OCI-LY1 (cell line): ENCODE results near the gene BCAN.

Experiments
- H2AFZ ChIP-seq: fragments of 200-600 bp; sonication (generic), shearing (Covaris generic); 2 replicates; pipeline ENCODE4 v1.6.0; 2014; ENCODE audit warnings: antibody characterized with exemption, mild to moderate bottlenecking, low read length
- H3F3A ChIP-seq: fragments of 200-600 bp; sonication (generic), shearing (Covaris generic); 2 replicates; pipeline ENCODE4 v1.6.0; 2014; ENCODE audit warnings: mild to moderate bottlenecking, antibody characterized with exemption, low read length, moderate library complexity; ENCODE audit not compliant: insufficient read depth
- H3K27ac ChIP-seq: fragments of 200-600 bp; sonication (generic); 2 replicates; pipeline ENCODE4 v1.5.1; 2014; ENCODE audit warnings: low read length, mixed run types, mild to moderate bottlenecking, low read depth; ENCODE audit not compliant: poor library complexity, severe bottlenecking
- H3K27me3 ChIP-seq: fragments of 200-600 bp; sonication (generic); 2 replicates; pipeline ENCODE4 v1.6.0; 2014; ENCODE audit warnings: antibody characterized with exemption, mild to moderate bottlenecking, low read length, moderate library complexity; ENCODE audit not compliant: insufficient read depth
- H3K36me3 ChIP-seq: fragments of 200-600 bp; sonication (generic); 2 replicates; pipeline ENCODE4 v1.6.1; 2014; ENCODE audit warnings: mild to moderate bottlenecking, antibody characterized with exemption, low read length, moderate library complexity, mixed read lengths; ENCODE audit not compliant: insufficient read depth
- H3K4me1 ChIP-seq: fragments of 200-600 bp; sonication (generic); 2 replicates; pipeline ENCODE4 v1.5.1; 2014; ENCODE audit warnings: mild to moderate bottlenecking, low read length, moderate library complexity; ENCODE audit not compliant: insufficient read depth, severe bottlenecking
- H3K4me2 ChIP-seq: fragments of 200-600 bp; sonication (generic), shearing (Covaris generic); 2 replicates; pipeline ENCODE4 v1.6.1; 2014; ENCODE audit warnings: low read length
- H3K4me3 ChIP-seq: fragments of 200-600 bp; sonication (generic); 2 replicates; pipeline ENCODE4 v1.5.1; 2014; ENCODE audit warnings: low read length, low read depth, mild to moderate bottlenecking, mixed read lengths; ENCODE audit not compliant: poor library complexity, severe bottlenecking
- H3K79me2 ChIP-seq: fragments of 200-600 bp; shearing (Covaris generic); 2 replicates; pipeline ENCODE4 v1.6.1; 2016; ENCODE audit warnings: mixed run types, low read length, mixed read lengths; ENCODE audit not compliant: insufficient read depth
- H3K9ac ChIP-seq: fragments of 200-600 bp; sonication (generic), shearing (Covaris generic); 2 replicates; pipeline ENCODE4 v1.6.1; 2014; ENCODE audit warnings: mild to moderate bottlenecking, low read length, mixed read lengths
- H3K9me2 ChIP-seq: fragments of 200-600 bp; sonication (generic), shearing (Covaris generic); 2 replicates; pipeline ENCODE4 v1.6.1; 2014; ENCODE audit warnings: low read depth, mild to moderate bottlenecking, low read length, mixed read lengths
- H3K9me3 ChIP-seq: fragments of 200-600 bp; shearing (Covaris generic); 2 replicates; pipeline ENCODE4 v1.6.1; 2014; ENCODE audit warnings: low read length, mixed read lengths
- H4K20me1 ChIP-seq: fragments of 200-600 bp; sonication (generic), shearing (Covaris generic); 2 replicates; pipeline ENCODE4 v1.6.0; 2016; ENCODE audit warnings: mild to moderate bottlenecking, low read length; ENCODE audit not compliant: insufficient read depth
- EZH2 ChIP-seq: fragments of 200-600 bp; sonication (generic), shearing (Covaris generic); IDR thresholded peaks from 2 replicates; pipeline ENCODE4 v1.8.0; 2017; ENCODE audit warnings: borderline replicate concordance, mixed run types, mild to moderate bottlenecking, antibody characterized with exemption, low read length, moderate library complexity, mixed read lengths
- TF ChIP-seq, protein P1 (sequence below): fragments of 200-600 bp; sonication (generic), shearing (Covaris generic); IDR thresholded peaks from 2 replicates; pipeline ENCODE4 v1.5.1; 2017; ENCODE audit warnings: mild to moderate bottlenecking, antibody characterized with exemption, low read length, moderate library complexity, mixed read lengths

Gene BCAN

GRCh38 chr1:156669794-156670193 is 27.9 kb downstream of the BCAN start:
- H2AFZ ChIP-seq, result no peak overlapping the region
- H3K4me3 ChIP-seq, result no peak overlapping the region
- no peaks in the 10 kb centered on the region for H4K20me1 ChIP-seq
- no peaks in the 10 kb centered on the region for H3K4me1 ChIP-seq
- peaks cover 9% of the 10 kb centered on the region; the same call in 1 of the 2 replicates for H3K27me3 ChIP-seq
- no peaks in the 10 kb centered on the region for H3K79me2 ChIP-seq
- H3K4me2 ChIP-seq, result no peak overlapping the region
- no peaks in the 10 kb centered on the region for H3K9me3 ChIP-seq
- H3K36me3 ChIP-seq, result no peaks in the 10 kb centered on the region
- H3K27ac ChIP-seq, result no peak overlapping the region
- H3K9me2 ChIP-seq, result no peaks in the 10 kb centered on the region
- no peak overlapping the region for H3K9ac ChIP-seq
- TF ChIP-seq, protein P1, sequence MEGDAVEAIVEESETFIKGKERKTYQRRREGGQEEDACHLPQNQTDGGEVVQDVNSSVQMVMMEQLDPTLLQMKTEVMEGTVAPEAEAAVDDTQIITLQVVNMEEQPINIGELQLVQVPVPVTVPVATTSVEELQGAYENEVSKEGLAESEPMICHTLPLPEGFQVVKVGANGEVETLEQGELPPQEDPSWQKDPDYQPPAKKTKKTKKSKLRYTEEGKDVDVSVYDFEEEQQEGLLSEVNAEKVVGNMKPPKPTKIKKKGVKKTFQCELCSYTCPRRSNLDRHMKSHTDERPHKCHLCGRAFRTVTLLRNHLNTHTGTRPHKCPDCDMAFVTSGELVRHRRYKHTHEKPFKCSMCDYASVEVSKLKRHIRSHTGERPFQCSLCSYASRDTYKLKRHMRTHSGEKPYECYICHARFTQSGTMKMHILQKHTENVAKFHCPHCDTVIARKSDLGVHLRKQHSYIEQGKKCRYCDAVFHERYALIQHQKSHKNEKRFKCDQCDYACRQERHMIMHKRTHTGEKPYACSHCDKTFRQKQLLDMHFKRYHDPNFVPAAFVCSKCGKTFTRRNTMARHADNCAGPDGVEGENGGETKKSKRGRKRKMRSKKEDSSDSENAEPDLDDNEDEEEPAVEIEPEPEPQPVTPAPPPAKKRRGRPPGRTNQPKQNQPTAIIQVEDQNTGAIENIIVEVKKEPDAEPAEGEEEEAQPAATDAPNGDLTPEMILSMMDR, result no peak
- TF ChIP-seq EZH2, result no peak
- no peaks in the 10 kb centered on the region for H3F3A ChIP-seq

DNA sequence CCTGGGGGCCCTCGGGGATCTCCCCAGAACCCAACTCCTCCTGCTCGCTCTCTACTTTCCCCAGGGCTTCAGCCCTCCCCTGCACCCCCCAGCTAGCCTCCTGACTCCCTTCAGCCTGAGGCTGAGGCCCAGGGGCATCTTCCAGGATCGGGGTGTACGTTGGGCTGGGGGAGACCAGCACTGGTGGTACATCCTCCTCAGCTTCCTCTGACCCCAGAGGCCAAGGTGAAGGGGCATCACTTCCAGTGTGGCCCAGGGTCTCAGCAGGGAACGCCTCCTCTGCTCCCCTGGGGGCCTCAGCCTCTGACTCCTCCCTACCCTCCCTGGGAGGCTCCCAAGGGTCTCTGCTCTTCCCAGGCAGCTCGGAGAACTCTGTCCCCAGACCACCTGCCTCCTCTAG is 28.4 kb downstream of the BCAN start:
- H3K4me1 ChIP-seq, result no peaks in the 10 kb centered on the region
- H3K4me2 ChIP-seq, result no peak overlapping the region

DNA sequence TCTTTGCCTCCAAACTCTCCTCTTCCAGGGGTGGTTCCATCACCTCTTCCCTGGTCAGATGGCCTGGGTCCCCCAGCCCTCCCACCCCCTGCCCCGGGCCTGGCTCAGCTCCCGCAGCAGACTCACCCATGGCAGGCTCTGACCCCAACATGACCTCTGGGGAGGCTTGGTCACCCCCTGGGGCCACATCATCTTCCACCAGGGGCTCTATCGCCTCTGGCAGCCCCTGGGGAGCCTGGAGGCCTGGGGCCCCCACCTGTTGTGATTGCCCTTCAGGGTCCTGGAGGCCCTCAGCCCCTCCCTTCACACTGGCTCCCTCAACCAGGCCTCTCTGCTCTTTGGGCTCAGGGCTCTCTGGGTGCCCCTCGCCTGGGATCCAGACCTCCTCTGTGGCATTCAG is 28.9 kb downstream of the BCAN start:
- Histone ChIP-seq H3K9me3 (no peaks in the 10 kb centered on the region), H3K27me3 (peaks cover 5% of the 10 kb centered on the region; the same call in 1 of the 2 replicates), H3K4me3 (no peak overlapping the region), H3K79me2 (no peaks in the 10 kb centered on the region), H3K27ac (no peak overlapping the region), H3K36me3 (no peaks in the 10 kb centered on the region), H3F3A (no peaks in the 10 kb centered on the region), H3K4me2 (no peak overlapping the region), H3K4me1 (no peaks in the 10 kb centered on the region), H4K20me1 (no peaks in the 10 kb centered on the region), H2AFZ (no peak overlapping the region), H3K9ac (no peak overlapping the region), H3K9me2 (no peaks in the 10 kb centered on the region)
- TF ChIP-seq EZH2, result no peak
- TF ChIP-seq, protein P1, result no peak

More for the DNA sequence above, 28.4 kb downstream of the BCAN start:
- H4K20me1 ChIP-seq, result no peaks in the 10 kb centered on the region
- no peaks in the 10 kb centered on the region for H3K9me3 ChIP-seq
- peaks cover 7% of the 10 kb centered on the region; the same call in 1 of the 2 replicates for H3K27me3 ChIP-seq
- no peaks in the 10 kb centered on the region for H3K36me3 ChIP-seq
- no peaks in the 10 kb centered on the region for H3F3A ChIP-seq
- H3K4me3 ChIP-seq, result no peak overlapping the region
- H3K9me2 ChIP-seq, result no peaks in the 10 kb centered on the region
- no peak overlapping the region for H2AFZ ChIP-seq
- H3K27ac ChIP-seq, result no peak overlapping the region
- no peaks in the 10 kb centered on the region for H3K79me2 ChIP-seq
- H3K9ac ChIP-seq, result no peak overlapping the region
- TF ChIP-seq EZH2, result no peak
- TF ChIP-seq, protein P1, result no peak
